Measurements from ENCODE around the gene APOL3.
A peak's percentile ranks its signal among the peaks of the same experiment; 100 is the strongest.
"Not testable (repeated sequence)": the region's sequence is repeated elsewhere in the genome, so short reads cannot be mapped to it uniquely, and the experiment has no call there.

APOL3 gene

GRCh38 chr22:36156515-36157419, 3.8 kb downstream of the APOL3 start:
- no peak for DNase-seq

- no peak for DNase-seq
Observed at GRCh38 chr22:36156119-36156514, 4.4 kb downstream of the APOL3 start.

GRCh38 chr22:36155702-36156101, 4.9 kb downstream of the APOL3 start:
- no peak for DNase-seq

GRCh38 chr22:36154423-36154945, 6.1 kb downstream of the APOL3 start:
- DNase-seq: no peak

GRCh38 chr22:36153501-36154422, 6.8 kb downstream of the APOL3 start:
- DNase-seq: no peak

GRCh38 chr22:36152821-36153220, 7.7 kb downstream of the APOL3 start:
- not testable (repeated sequence) for DNase-seq

GRCh38 chr22:36152088-36152487, 8.5 kb downstream of the APOL3 start:
- no peak for DNase-seq

GRCh38 chr22:36151006-36151595, 9.5 kb downstream of the APOL3 start:
- no peak for DNase-seq

GRCh38 chr22:36149441-36149840, 11.1 kb downstream of the APOL3 start:
- DNase-seq: no peak

- DNase-seq: no peak
Observed at GRCh38 chr22:36148411-36148810, 12.1 kb downstream of the APOL3 start.

- no peak for DNase-seq
Observed at GRCh38 chr22:36147196-36147791, 13.3 kb downstream of the APOL3 start.

- no peak for DNase-seq
Observed at GRCh38 chr22:36145881-36146280, 14.7 kb downstream of the APOL3 start.

- peak in 1 of 2 experiments; percentile 60 for DNase-seq
Observed at GRCh38 chr22:36144886-36145541, 15.5 kb downstream of the APOL3 start.

GRCh38 chr22:36143956-36144355, 16.6 kb downstream of the APOL3 start:
- no peak for DNase-seq

- no peak for DNase-seq
Observed at GRCh38 chr22:36143066-36143815, 17.3 kb downstream of the APOL3 start.

- no peak for DNase-seq
Observed at GRCh38 chr22:36141481-36141880, 19.1 kb downstream of the APOL3 start.

- DNase-seq: not testable (repeated sequence)
Observed at GRCh38 chr22:36138709-36139108, 21.8 kb downstream of the APOL3 start.

GRCh38 chr22:36136988-36137387, 23.6 kb downstream of the APOL3 start:
- no peak for DNase-seq

- no peak for DNase-seq
Observed at GRCh38 chr22:36136475-36136874, 24.1 kb downstream of the APOL3 start.

GRCh38 chr22:36135306-36135980, 25.1 kb downstream of the APOL3 start:
- DNase-seq: no peak

- DNase-seq: no peak
Observed at GRCh38 chr22:36134182-36134581, 26.4 kb downstream of the APOL3 start.

Measured in NCI-H526 (cell line).